DOHH2 (cell line): Measurements from ENCODE around the gene GET4.

Source experiments
- H3F3A ChIP-seq: fragments of 200-600 bp; sonication (generic), shearing (Covaris generic); 2 replicates; pipeline ENCODE4 v1.6.0; 2016; ENCODE audit warnings: antibody characterized with exemption, mild to moderate bottlenecking; ENCODE audit not compliant: control insufficient read depth, insufficient read depth
- H3K27ac ChIP-seq: fragments of 200-600 bp; sonication (generic); 2 replicates; pipeline ENCODE4 v1.5.1; 2014; ENCODE audit warnings: low read depth, mild to moderate bottlenecking, low read length, moderate library complexity
- H3K27me3 ChIP-seq: fragments of 200-600 bp; sonication (generic); 2 replicates; pipeline ENCODE4 v1.6.1; 2014; ENCODE audit warnings: mild to moderate bottlenecking, low read length, mixed read lengths; ENCODE audit not compliant: control insufficient read depth
- H3K36me3 ChIP-seq: fragments of 200-600 bp; sonication (generic); 2 replicates; pipeline ENCODE4 v1.6.1; 2014; ENCODE audit warnings: mild to moderate bottlenecking, low read length, moderate library complexity, mixed read lengths; ENCODE audit not compliant: control insufficient read depth
- H3K4me1 ChIP-seq: fragments of 200-600 bp; sonication (generic); 2 replicates; pipeline ENCODE4 v1.6.1; 2014; ENCODE audit warnings: mild to moderate bottlenecking, low read length, mixed read lengths; ENCODE audit not compliant: control insufficient read depth
- H3K4me2 ChIP-seq: fragments of 200-600 bp; sonication (generic); 2 replicates; pipeline ENCODE4 v1.6.0; 2014; ENCODE audit warnings: mild to moderate bottlenecking, low read length, moderate library complexity
- H3K4me3 ChIP-seq: fragments of 200-600 bp; sonication (generic); 2 replicates; pipeline ENCODE4 v1.5.1; 2014; ENCODE audit warnings: mild to moderate bottlenecking, low read length, mixed read lengths
- H3K79me2 ChIP-seq: fragments of 200-600 bp; sonication (generic); 2 replicates; pipeline ENCODE4 v1.6.1; 2014; ENCODE audit warnings: mild to moderate bottlenecking, low read length, mixed read lengths; ENCODE audit not compliant: control insufficient read depth
- H3K9me2 ChIP-seq: fragments of 200-600 bp; sonication (generic); replicated peaks from 2 replicates; pipeline ENCODE4 v1.6.1; 2014; ENCODE audit warnings: mild to moderate bottlenecking, low read length, mixed read lengths; ENCODE audit not compliant: control insufficient read depth
- H3K9me3 ChIP-seq: fragments of 200-600 bp; sonication (generic); 2 replicates; pipeline ENCODE4 v1.6.1; 2014; ENCODE audit warnings: antibody characterized with exemption, low read length, mixed read lengths; ENCODE audit not compliant: control insufficient read depth, insufficient read depth
- H4K20me1 ChIP-seq: fragments of 200-600 bp; sonication (generic); 2 replicates; pipeline ENCODE4 v1.6.0; 2014; ENCODE audit warnings: low read depth, mild to moderate bottlenecking, antibody characterized with exemption, low read length, moderate library complexity; ENCODE audit not compliant: control insufficient read depth, insufficient read depth
- EZH2phosphoT487 ChIP-seq: fragments of 200-600 bp; sonication (generic); IDR thresholded peaks from 2 replicates; pipeline ENCODE4 v1.6.1; 2017; ENCODE audit warnings: borderline replicate concordance, mild to moderate bottlenecking, antibody characterized with exemption, low read length, moderate library complexity, mixed read lengths
- TF ChIP-seq, protein P1 (sequence below): fragments of 200-600 bp; sonication (generic); IDR thresholded peaks from one replicate; pipeline ENCODE4 v1.5.1; 2014; ENCODE audit warnings: antibody characterized with exemption, mild to moderate bottlenecking, low read depth, low read length; ENCODE audit not compliant: poor library complexity, severe bottlenecking

GET4 gene

DNA sequence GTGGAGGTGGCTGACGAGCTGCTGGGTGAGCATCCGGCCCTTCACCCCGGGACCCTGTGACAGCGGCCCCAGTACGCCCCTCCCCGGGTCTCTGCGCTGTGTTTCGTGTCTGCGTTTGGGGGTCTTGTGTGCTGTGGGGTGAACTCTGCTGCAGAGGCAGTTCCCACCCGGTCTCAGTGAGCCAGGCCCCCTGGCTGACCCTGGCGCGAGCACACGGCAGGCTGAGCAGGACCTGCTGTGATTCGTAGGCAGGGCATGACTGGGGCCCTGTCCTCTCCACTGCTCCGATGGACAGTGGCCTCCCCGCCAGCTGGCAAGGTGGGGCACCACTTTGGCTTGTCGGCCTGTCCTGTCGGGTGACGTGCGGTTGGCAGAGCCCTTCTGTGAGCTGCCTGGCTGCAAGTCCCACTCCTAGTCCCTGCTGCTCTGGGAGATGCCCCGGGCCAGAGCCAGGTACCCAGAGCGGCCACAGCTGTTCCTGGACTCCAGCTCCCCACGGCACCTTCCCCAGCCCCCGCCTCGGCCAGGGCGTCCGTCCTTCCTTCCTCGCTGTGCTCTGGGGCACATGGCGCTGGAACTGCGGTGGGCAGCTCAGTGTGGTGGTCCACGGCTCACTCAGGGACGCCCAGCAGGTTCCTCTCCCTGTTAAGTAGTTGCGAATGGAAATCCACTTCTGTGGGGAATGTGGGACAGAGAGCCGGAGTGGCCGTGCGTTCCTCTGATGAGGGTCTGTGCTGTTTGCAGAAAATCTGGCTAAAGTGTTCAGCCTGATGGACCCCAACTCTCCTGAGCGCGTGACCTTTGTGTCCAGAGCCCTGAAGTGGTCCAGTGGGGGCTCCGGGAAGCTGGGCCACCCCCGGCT, 10.5 kb downstream of the GET4 start:
- Histone ChIP-seq H3K9me3 (no peaks in the 10 kb centered on the region), H3K27me3 (no peaks in the 10 kb centered on the region), H3K4me2 (no peak overlapping the region), H3K79me2 (peaks cover 74% of the 10 kb centered on the region), H3K9me2 (no peaks in the 10 kb centered on the region), H3F3A (no peaks in the 10 kb centered on the region), H3K36me3 (peaks cover 55% of the 10 kb centered on the region), H3K4me1 (no peaks in the 10 kb centered on the region), H4K20me1 (peaks cover 3% of the 10 kb centered on the region), H3K27ac (no peak overlapping the region), H3K4me3 (no peak overlapping the region)
- TF ChIP-seq, protein P1, sequence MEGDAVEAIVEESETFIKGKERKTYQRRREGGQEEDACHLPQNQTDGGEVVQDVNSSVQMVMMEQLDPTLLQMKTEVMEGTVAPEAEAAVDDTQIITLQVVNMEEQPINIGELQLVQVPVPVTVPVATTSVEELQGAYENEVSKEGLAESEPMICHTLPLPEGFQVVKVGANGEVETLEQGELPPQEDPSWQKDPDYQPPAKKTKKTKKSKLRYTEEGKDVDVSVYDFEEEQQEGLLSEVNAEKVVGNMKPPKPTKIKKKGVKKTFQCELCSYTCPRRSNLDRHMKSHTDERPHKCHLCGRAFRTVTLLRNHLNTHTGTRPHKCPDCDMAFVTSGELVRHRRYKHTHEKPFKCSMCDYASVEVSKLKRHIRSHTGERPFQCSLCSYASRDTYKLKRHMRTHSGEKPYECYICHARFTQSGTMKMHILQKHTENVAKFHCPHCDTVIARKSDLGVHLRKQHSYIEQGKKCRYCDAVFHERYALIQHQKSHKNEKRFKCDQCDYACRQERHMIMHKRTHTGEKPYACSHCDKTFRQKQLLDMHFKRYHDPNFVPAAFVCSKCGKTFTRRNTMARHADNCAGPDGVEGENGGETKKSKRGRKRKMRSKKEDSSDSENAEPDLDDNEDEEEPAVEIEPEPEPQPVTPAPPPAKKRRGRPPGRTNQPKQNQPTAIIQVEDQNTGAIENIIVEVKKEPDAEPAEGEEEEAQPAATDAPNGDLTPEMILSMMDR: no peak
- no peak for TF ChIP-seq EZH2phosphoT487

DNA sequence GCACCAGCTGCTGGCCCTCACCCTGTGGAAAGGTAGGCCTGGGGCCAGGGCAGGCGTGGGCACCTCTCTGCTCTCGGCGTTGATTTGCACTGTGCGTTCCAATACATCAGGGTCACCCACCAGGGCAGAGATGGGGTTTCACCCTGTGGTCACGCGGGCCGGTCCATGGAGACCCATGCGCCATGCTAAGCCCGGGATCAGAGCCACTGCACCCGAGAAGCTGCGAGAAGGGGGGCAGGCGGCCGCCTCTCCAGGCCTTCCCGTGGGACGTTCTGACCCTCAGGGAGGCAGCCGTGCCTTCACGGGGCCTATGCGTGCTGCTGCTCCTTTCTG, 11.1 kb downstream of the GET4 start:
- H3K36me3 ChIP-seq: peaks cover 61% of the 10 kb centered on the region
- no peak overlapping the region for H3K4me3 ChIP-seq
- H4K20me1 ChIP-seq: peaks cover 3% of the 10 kb centered on the region
- H3K4me1 ChIP-seq: no peaks in the 10 kb centered on the region
- H3K9me3 ChIP-seq: no peaks in the 10 kb centered on the region
- no peak overlapping the region for H3K4me2 ChIP-seq
- no peak overlapping the region for H3K27ac ChIP-seq
- TF ChIP-seq, protein P1: no peak
- no peak for TF ChIP-seq EZH2phosphoT487
- H3K9me2 ChIP-seq: no peaks in the 10 kb centered on the region
- H3K79me2 ChIP-seq: peaks cover 68% of the 10 kb centered on the region
- H3K27me3 ChIP-seq: no peaks in the 10 kb centered on the region
- no peaks in the 10 kb centered on the region for H3F3A ChIP-seq

DNA sequence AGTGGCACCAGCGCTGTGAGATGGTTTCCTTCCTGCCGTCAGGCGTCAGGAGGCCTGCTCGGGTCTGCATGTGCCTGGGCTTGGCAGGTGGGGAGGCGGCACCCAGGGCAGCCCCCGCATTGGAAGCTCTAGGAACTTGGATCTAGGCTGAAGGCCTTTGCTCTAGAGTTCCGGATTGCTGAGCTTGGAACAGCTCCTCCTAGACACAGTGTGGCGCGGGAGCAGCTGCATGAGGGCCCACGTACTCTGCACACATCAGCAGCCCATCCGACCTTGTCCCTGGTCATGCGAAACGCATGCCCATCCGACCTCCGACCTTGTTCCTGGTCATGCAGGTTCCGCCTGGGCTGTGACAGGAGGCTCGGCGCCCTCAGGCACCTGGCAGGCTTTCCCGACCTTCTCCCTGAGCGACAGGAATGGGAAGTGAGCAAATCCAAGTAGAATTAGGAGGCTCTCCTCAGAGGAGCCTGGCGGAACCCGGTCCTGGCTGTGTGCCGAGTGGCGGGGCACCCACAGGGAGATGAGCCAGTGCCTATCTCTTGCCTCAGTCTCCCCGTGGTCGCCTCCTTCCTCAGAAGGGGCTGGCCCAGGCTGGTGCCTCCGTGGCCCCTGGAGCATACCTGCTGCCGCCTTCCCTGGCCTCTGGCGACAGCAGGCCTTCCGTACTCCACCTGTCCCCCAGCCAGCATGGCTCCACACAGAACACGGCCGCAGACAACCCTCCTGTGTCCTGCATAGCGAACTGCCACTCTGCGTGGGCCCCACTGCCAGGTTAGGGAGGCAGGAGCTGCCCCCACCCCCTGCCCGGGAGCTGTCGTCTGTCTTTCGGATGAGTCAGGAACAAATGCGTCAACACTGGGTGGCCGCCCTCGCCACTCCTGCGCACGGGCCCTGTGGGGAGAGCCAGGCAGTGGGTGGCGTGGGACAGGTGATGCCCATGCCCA, 12.0 kb downstream of the GET4 start:
- TF ChIP-seq EZH2phosphoT487: no peak
- peaks cover 3% of the 10 kb centered on the region for H4K20me1 ChIP-seq
- no peak overlapping the region for H3K4me2 ChIP-seq
- H3K79me2 ChIP-seq: peaks cover 60% of the 10 kb centered on the region
- peaks cover 67% of the 10 kb centered on the region for H3K36me3 ChIP-seq
- no peak overlapping the region for H3K27ac ChIP-seq
- H3K4me3 ChIP-seq: no peak overlapping the region
- H3K4me1 ChIP-seq: no peaks in the 10 kb centered on the region
- H3K9me3 ChIP-seq: no peaks in the 10 kb centered on the region
- no peaks in the 10 kb centered on the region for H3K9me2 ChIP-seq
- H3K27me3 ChIP-seq: no peaks in the 10 kb centered on the region
- H3F3A ChIP-seq: no peaks in the 10 kb centered on the region

DNA sequence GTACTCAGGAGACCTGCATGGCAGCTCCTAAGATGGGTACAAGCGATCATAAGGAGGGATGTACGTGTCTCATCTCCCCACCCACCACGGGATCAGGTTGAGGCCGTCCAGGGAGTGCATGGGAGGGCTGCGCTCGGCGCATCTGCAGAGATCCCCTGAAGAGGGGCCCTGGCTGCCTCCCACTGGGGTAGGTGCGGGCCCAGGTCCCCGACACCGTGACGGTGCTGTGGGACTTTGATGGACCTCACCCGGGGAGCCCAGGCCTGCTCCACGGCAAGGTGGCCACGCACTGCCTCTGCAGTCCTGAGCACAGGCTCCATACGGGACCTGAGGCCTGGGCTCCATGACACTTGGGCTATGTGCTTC, 12.7 kb downstream of the GET4 start:
- Histone ChIP-seq H3F3A (no peaks in the 10 kb centered on the region), H4K20me1 (no peaks in the 10 kb centered on the region; the same call in 1 of the 2 replicates), H3K36me3 (peaks cover 71% of the 10 kb centered on the region), H3K4me1 (no peaks in the 10 kb centered on the region), H3K9me2 (no peaks in the 10 kb centered on the region), H3K9me3 (no peaks in the 10 kb centered on the region), H3K27ac (no peak overlapping the region), H3K4me2 (no peak overlapping the region), H3K79me2 (peaks cover 53% of the 10 kb centered on the region), H3K4me3 (no peak overlapping the region), H3K27me3 (no peaks in the 10 kb centered on the region)
- TF ChIP-seq, protein P1: no peak
- TF ChIP-seq EZH2phosphoT487: no peak
